UCSD-AML1 (cell line): ENCODE data around the gene FECH.
"Not testable (repeated sequence)": the region's sequence is repeated elsewhere in the genome, so short reads cannot be mapped to it uniquely, and the experiment has no call there.

Source experiments
- DNase-seq: peaks from one replicate; lab custom pipeline; 2025; ENCODE audit not compliant: unreplicated experiment; lab: John Stamatoyannopoulos, UW

Gene FECH, protein sequence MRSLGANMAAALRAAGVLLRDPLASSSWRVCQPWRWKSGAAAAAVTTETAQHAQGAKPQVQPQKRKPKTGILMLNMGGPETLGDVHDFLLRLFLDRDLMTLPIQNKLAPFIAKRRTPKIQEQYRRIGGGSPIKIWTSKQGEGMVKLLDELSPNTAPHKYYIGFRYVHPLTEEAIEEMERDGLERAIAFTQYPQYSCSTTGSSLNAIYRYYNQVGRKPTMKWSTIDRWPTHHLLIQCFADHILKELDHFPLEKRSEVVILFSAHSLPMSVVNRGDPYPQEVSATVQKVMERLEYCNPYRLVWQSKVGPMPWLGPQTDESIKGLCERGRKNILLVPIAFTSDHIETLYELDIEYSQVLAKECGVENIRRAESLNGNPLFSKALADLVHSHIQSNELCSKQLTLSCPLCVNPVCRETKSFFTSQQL

GRCh38 chr18:57586251-57587049, at the start of gene FECH:
TSS of gene FECH (minus strand) at chr18:57586702. CDS start at chr18:57586620, 82 bp downstream.
- peak; percentile 86 for DNase-seq

- DNase-seq = no peak
Observed at GRCh38 chr18:57635003-57635822, 48.7 kb upstream of the FECH start.

- no peak for DNase-seq
Observed at GRCh38 chr18:57631697-57632096, 45.2 kb upstream of the FECH start.

- no peak for DNase-seq
Observed at GRCh38 chr18:57630754-57631595, 44.5 kb upstream of the FECH start.

GRCh38 chr18:57630002-57630753, 43.7 kb upstream of the FECH start:
- DNase-seq = peak; percentile 93

DNA sequence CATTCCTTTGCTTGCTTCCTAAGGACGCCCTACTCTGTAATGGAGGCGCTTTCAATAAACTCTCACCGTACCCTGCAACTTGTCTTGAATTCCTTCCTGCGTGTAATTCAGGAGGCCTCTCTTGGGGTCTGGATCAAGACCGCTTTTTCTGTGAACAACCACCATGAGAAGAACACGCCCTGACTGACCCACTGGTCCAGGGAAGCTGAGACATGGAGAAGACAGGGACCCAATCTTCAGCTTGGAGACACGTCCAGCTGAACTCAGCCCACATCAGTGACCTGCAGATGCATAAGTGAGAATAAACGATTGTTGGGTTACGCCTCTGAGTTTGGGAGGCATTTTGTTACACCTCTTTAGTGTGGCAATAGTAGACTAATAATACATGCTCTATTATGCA, 42.9 kb upstream of the FECH start:
- DNase-seq = no peak

DNA sequence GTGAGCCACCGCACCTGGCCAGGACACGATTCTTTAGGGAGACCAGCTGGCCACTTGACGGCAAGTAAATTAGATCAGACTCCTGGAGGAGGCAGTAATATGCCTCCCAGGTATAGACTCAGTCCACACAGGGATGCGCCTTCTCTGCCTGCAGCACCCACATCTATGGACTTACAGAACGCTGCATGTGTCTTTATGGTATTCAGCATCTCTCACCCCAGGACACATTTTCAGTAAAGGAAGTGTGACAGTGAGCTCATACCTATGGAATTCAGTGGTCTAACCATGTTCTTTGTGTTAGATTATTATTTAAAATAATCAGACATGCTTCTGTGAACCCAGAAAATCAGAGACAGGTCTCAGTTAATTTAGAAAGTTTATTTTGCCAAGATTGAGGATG, 41.0 kb upstream of the FECH start:
- DNase-seq = no peak

DNA sequence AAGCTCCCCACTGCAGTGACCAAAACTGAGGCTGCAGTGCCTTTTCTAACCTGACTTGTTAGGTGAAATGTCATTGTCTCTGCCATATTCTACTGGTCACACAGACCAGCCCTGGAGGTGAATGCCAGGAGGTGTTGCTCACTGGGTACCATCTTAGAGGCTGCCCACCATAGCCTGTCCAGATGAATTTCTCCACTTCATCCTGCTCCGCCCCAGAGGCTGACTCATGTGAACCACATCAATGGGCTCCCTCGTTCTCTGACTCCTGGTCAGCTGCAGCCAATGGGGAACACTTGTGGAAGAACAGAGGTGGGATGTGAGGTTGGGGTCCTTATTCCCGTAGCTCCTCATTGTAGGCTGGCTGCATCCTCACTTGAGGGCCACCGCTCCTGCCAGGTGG, 38.5 kb upstream of the FECH start:
- no peak for DNase-seq

DNA sequence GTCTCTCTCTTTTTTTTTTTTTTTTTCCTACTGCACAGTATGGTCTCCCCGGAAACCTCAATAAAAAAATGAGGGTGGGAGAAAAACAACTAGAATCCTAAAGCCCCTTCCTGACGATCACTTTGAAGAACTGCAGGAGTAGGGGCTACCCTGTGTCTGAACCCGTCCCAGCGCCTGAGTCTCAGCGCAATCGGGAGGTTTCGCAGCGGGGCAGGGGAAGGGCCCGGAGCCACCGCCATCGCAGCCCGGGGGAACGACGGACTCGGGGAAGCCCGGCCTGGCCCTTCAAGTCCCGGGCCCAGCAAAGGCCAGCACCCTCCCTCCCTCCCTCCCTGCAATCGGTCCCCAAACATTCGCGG, 34.7 kb upstream of the FECH start:
- DNase-seq = no peak

DNA sequence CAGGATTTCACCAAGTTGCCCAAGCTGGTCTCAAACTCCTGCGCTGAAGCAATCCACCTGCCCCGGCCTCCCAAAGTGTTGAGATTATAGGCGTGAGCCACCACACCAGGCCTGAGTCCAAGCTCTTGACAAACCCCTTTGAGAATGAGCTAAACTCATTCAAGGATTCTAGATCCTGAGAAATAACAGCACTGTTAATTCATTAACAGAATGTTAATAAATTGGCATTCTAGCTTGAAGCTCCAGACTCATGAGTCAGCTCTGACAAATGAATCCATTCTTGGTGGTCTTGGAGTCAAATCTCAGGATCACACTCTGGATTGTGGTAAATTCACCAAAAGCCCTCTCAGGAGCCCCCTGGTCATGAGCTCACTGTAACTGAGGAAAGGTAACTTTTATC, 33.4 kb upstream of the FECH start:
- no peak for DNase-seq

- no peak for DNase-seq
Observed at GRCh38 chr18:57618910-57619309, 32.4 kb upstream of the FECH start.

GRCh38 chr18:57603871-57604270, 17.4 kb upstream of the FECH start:
- no peak for DNase-seq

- no peak for DNase-seq
Observed at GRCh38 chr18:57595347-57595746, 8.8 kb upstream of the FECH start.

- not testable (repeated sequence) for DNase-seq
Observed at GRCh38 chr18:57592716-57593115, 6.2 kb upstream of the FECH start.

- DNase-seq = no peak
Observed at GRCh38 chr18:57589161-57589560, 2.7 kb upstream of the FECH start.

GRCh38 chr18:57587098-57587661, 678 bp upstream of the FECH start:
- no peak for DNase-seq

DNA sequence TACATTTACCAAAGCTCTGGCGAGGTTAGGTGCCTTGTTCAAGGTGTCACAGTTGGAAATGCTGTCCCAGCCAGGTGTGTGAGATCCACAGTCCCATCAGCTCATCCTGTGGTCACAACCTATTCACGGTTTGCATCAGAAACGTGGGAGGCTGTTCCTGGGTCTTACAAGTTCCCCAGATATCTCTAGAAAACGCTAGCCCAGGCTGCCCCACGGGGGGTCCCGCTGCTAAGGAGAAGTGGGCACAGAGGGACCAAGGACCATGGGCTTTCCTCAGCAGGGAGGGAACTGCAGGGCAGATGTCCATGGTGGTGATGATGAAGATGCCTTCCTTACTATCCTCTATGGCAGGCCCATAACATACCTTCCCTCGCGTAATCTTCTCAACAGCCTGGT, 649 bp downstream of the FECH start:
- DNase-seq = no peak

- no peak for DNase-seq
Observed at GRCh38 chr18:57585421-57585820, 1.1 kb downstream of the FECH start.

- DNase-seq = no peak
Observed at GRCh38 chr18:57584444-57584843, 2.1 kb downstream of the FECH start.
